Breast epithelium (tissue), 4 donors: Measurements from ENCODE around the gene ECHS1. TPM values are rescaled to one million over a fixed set of nuclear protein-coding genes. Genes with fewer than 3 reads are reported as not detected.

Source experiments
- DNase-seq, 2 donors: peaks; one replicate each; pipeline ENCODE4 v3.0.0-alpha.2; 2019; ENCODE audit warnings: low spot score in 2 of 2
- H3K27ac ChIP-seq, 2 donors: fragments of 200-600 bp; sonication (generic) in 1 of 2; one replicate each; pipeline ENCODE4 v1.5.1; 2016 to 2019; ENCODE audit warnings: mild to moderate bottlenecking in 1 of 2
- H3K27me3 ChIP-seq, 2 donors: fragments of 200-600 bp; sonication (generic) in 1 of 2; one replicate each; pipeline versions ENCODE4 v1.5.1 to v1.6.0; 2017 to 2019; ENCODE audit warnings: control low read depth in 1 of 2, mild to moderate bottlenecking in 1 of 2
- H3K36me3 ChIP-seq: fragments of 200-600 bp; one replicate; pipeline ENCODE4 v1.5.1; 2019
- H3K4me1 ChIP-seq, 2 donors: fragments of 200-600 bp; sonication (generic); one replicate each; pipeline ENCODE4 v1.5.1; 2016 to 2019; ENCODE audit warnings: control low read depth in 1 of 2
- H3K4me3 ChIP-seq, 3 donors: fragments of 200-600 bp; sonication (generic); 1 replicate in 2 of 3; 2 replicates in 1 of 3; pipeline ENCODE4 v1.5.1; 2016 to 2019; ENCODE audit warnings: mild to moderate bottlenecking in 3 of 3, moderate library complexity in 2 of 3
- H3K9me3 ChIP-seq, 2 donors: fragments of 200-600 bp; sonication (generic) in 1 of 2; one replicate each; pipeline ENCODE4 v1.5.1; 2016 to 2019; ENCODE audit warnings: control low read depth in 1 of 2
- CTCF ChIP-seq, 3 donors: fragments of 450-650 bp; IDR thresholded peaks; one replicate each; pipeline ENCODE4 v1.5.1; 2016 to 2017; ENCODE audit warnings: antibody characterized with exemption in 3 of 3, mild to moderate bottlenecking in 3 of 3, moderate library complexity in 3 of 3
- POLR2A ChIP-seq: fragments of 450-650 bp; IDR thresholded peaks from one replicate; pipeline ENCODE4 v1.6.1; 2016; ENCODE audit warnings: antibody characterized with exemption, mild to moderate bottlenecking, moderate library complexity
- POLR2AphosphoS5 ChIP-seq, 3 donors: sonication (generic); formaldehyde crosslinking; IDR thresholded peaks; one replicate each; pipeline ENCODE4 v1.6.1; 2017; ENCODE audit warnings: antibody characterized with exemption in 3 of 3
- intact Hi-C: fragments of 100-400 bp; cut with DNase I; formaldehyde crosslinking; loops from one replicate; pipeline ENCODE4 v1.15.1; 2023; ENCODE audit warnings: low total_unique reads
- total RNA-seq, 3 donors: library from RNA; depleted of rRNA; stranded (reverse); fragments of >200 nt; gene quantifications; one replicate each; pipeline ENCODE4 v1.1.0, GENCODE V29; 2016

The ECHS1 gene
- total RNA-seq, 3 donors from 2014 or later, result 71.8 to 165 (median 84.2) TPM

DNA sequence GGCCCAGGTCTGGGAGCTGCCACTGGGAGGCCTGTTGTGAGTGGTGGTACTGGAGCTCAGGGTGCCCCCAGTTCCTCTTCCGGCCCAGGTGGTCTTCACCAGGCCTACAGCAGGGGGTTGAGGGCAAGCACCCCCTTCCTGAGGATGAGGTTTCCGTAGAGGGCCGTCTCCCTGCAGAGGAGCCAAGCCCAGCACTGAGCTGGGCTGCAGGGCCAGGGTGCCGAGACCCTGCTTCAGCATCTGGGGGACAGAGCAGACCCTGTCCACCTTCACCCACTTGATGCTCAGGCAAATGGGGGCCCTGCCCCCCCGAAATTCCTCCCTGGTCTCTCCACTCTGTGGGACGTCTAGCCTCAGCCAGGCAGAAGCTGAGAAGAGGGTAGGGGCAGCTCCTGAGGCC lies 17.9 kb downstream of the ECHS1 start:
- no peak for DNase-seq
- no peaks in the 10 kb centered on the region for H3K9me3 ChIP-seq
- peaks cover 0 to under 1% of the 10 kb centered on the region in 2 donors for H3K27me3 ChIP-seq
- intact Hi-C loops, result no loop called here
- no peaks in the 10 kb centered on the region for H3K36me3 ChIP-seq
- no peak overlapping the region for H3K27ac ChIP-seq
- peaks cover 0 to 4% of the 10 kb centered on the region in 2 donors for H3K4me1 ChIP-seq
- TF ChIP-seq POLR2A (no peak), POLR2AphosphoS5 (IDR thresholded peaks at IDR 0.05) (no peak), CTCF (IDR thresholded peaks at IDR 0.05) (no peak)
- H3K4me3 ChIP-seq, result no peak overlapping the region

- no peak for TF ChIP-seq CTCF (IDR thresholded peaks at IDR 0.05)
- no peak for TF ChIP-seq POLR2AphosphoS5 (IDR thresholded peaks at IDR 0.05)
- TF ChIP-seq POLR2A, result no peak
- Histone ChIP-seq H3K36me3 (no peaks in the 10 kb centered on the region), H3K9me3 (no peaks in the 10 kb centered on the region), H3K4me3 (no peak overlapping the region), H3K27ac (no peak overlapping the region), H3K4me1 (peaks cover 0 to 4% of the 10 kb centered on the region in 2 donors), H3K27me3 (peaks cover 0 to 5% of the 10 kb centered on the region in 2 donors)
- intact Hi-C loops, result no loop called here
- no peak for DNase-seq
Observed at GRCh38 chr10:133354672-133355240, 18.4 kb downstream of the ECHS1 start.

DNA sequence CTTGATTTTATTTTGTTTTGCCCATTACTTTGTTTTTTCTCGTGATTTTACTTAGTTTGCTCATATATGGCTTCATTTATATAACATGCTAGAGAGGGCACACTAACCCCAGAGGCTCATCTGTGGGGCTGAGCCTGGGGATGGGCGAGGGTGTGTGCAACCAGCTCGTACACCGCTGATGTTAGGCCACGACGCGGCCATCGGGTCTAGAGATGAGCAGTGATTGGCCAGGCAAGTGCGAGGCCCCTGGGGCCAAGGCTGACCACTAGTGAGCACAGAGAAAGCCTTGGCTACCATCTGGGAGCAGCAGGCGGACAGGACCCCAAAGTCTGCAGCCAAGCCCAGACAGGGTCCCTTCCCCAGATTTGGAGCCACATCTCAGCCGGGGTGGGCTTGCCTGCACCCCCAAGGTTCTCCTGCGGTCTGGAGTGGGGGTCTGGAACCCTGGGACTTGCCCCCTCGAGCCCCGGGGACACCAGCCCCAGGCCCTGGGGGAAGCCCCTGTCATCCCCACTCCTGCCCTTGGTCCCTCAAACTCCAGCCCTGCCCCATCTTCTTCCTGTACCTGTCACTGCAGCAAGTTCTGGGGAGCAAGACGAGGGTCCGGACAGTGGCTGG lies 19.1 kb downstream of the ECHS1 start:
- intact Hi-C loops, result no loop called here
- no peaks in the 10 kb centered on the region for H3K9me3 ChIP-seq
- no peak for DNase-seq
- H3K4me3 ChIP-seq, result no peak overlapping the region
- no peak for TF ChIP-seq CTCF (IDR thresholded peaks at IDR 0.05)
- TF ChIP-seq POLR2A, result no peak
- TF ChIP-seq POLR2AphosphoS5 (IDR thresholded peaks at IDR 0.05), result no peak
- peaks cover 0 to 10% of the 10 kb centered on the region in 2 donors for H3K27me3 ChIP-seq
- no peaks in the 10 kb centered on the region for H3K36me3 ChIP-seq
- H3K4me1 ChIP-seq, result peaks cover 0 to 4% of the 10 kb centered on the region in 2 donors
- H3K27ac ChIP-seq, result no peak overlapping the region

DNA sequence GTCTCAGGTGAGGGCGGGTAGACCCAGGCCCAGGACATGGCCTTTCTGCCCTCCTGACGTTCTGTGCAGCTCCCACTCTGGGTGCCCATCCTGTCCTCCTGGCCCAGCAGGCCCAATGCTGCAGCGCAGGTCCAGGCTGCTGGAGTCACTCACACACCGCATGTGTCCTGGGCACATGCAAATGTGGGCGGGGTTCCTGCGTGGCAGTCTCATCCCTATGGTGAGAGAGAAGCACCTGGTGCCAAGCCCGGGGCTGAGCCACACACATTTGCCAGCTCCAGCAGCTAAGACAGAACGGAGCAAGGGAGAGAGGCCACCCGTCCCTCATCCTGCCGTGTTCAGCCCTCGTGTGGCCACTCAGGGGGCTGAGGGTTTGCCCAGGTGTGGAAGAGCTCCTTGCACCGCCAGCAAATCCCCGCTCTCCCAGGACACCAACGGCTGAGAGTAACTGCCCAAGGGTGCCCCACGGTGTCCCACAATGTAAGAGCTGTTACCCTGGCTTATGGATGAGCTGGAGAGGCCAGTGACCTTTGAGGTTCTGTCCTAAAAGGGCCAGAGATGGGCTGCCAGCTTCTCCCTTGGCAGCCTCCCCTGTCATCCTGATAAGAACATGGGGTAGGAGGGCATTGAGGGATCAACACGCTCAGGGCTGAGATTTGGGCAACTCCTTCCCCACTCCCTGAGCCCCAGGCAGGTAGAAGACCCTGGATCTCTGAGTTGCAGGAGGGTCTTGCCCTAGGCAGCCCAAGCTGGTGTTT lies 19.8 kb downstream of the ECHS1 start:
- Histone ChIP-seq H3K4me1 (peaks cover 0 to 4% of the 10 kb centered on the region in 2 donors), H3K36me3 (no peaks in the 10 kb centered on the region), H3K27ac (no peak overlapping the region), H3K27me3 (peaks cover 0 to 10% of the 10 kb centered on the region in 2 donors), H3K9me3 (no peaks in the 10 kb centered on the region), H3K4me3 (no peak overlapping the region)
- TF ChIP-seq CTCF (IDR thresholded peaks at IDR 0.05) (no peak), POLR2AphosphoS5 (IDR thresholded peaks at IDR 0.05) (no peak), POLR2A (no peak)
- DNase-seq, result no peak
- intact Hi-C loops, result no loop called here
